Panc1 (cell line): ENCODE measurements around the gene SSC4D.
"Not testable (repeated sequence)": the region's sequence is repeated elsewhere in the genome, so short reads cannot be mapped to it uniquely, and the experiment has no call there.

Experiments
- POLR2AphosphoS5 ChIP-seq: IDR thresholded peaks from 2 replicates; pipeline ENCODE4 v1.6.1; 2012; ENCODE audit warnings: mild to moderate bottlenecking, low read depth, low read length, moderate library complexity
- TF ChIP-seq, protein P1 (sequence below): fragments of 450-650 bp; IDR thresholded peaks from 2 replicates; pipeline ENCODE4 v1.5.1; 2017; ENCODE audit warnings: mild to moderate bottlenecking

DNA sequence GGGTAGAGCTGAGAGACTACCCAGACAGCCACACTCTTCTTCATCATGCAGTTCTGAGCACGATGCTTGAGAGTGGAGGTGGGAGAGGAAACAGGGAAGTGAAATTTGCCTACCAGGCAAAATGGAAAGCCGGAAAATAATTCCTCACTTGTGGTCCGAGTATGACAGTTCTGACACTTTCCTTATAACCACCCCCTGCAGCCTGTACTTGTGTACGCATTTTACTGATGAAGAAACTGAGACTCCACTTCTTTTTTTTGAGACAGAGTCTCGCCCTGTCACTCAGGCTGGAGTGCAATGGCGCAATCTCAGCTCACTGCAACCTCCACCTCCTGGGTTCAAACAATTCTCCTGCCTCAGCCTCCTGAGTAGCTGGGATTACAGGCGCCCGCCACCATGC, 6.4 kb downstream of the SSC4D start:
- TF ChIP-seq, protein P1, sequence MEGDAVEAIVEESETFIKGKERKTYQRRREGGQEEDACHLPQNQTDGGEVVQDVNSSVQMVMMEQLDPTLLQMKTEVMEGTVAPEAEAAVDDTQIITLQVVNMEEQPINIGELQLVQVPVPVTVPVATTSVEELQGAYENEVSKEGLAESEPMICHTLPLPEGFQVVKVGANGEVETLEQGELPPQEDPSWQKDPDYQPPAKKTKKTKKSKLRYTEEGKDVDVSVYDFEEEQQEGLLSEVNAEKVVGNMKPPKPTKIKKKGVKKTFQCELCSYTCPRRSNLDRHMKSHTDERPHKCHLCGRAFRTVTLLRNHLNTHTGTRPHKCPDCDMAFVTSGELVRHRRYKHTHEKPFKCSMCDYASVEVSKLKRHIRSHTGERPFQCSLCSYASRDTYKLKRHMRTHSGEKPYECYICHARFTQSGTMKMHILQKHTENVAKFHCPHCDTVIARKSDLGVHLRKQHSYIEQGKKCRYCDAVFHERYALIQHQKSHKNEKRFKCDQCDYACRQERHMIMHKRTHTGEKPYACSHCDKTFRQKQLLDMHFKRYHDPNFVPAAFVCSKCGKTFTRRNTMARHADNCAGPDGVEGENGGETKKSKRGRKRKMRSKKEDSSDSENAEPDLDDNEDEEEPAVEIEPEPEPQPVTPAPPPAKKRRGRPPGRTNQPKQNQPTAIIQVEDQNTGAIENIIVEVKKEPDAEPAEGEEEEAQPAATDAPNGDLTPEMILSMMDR = not testable (repeated sequence)
- not testable (repeated sequence) for TF ChIP-seq POLR2AphosphoS5
